GM12891 (cell line): ENCODE measurements around the gene MFAP2.

Source experiments
- DNase-seq: peaks from one replicate; pipeline ENCODE4 v3.0.0; 2011; ENCODE audit warnings: low spot score; ENCODE audit not compliant: insufficient read length
- FAIRE-seq: peaks from 2 replicates; lab custom pipeline; 2011; peaks lifted over from hg19 to GRCh38; lab: Jason Lieb, UNC
- PAX5 ChIP-seq: IDR thresholded peaks from 2 replicates; pipeline ENCODE4 v1.6.1; 2011; ENCODE audit warnings: low read length, moderate library complexity, mild to moderate bottlenecking; ENCODE audit not compliant: insufficient read depth, severe bottlenecking
- POLR2A ChIP-seq: IDR thresholded peaks from 2 replicates; pipeline ENCODE4 v1.6.1; 2011; ENCODE audit warnings: low read depth, low read length, control low read depth
- POLR2AphosphoS5 ChIP-seq: IDR thresholded peaks from 2 replicates; pipeline ENCODE4 v1.6.1; 2011; ENCODE audit warnings: low read depth, low read length, control low read depth
- POU2F2 ChIP-seq: IDR thresholded peaks from 2 replicates; pipeline ENCODE4 v1.6.1; 2011; ENCODE audit warnings: low read depth, mild to moderate bottlenecking, control low read depth, low read length, moderate library complexity
- SPI1 ChIP-seq: IDR thresholded peaks from 2 replicates; pipeline ENCODE4 v1.6.1; 2011; ENCODE audit warnings: low read depth, low read length, control low read depth
- TAF1 ChIP-seq: IDR thresholded peaks from 2 replicates; pipeline ENCODE4 v1.6.1; 2011; ENCODE audit warnings: low read depth, low read length, control low read depth

The MFAP2 gene

GRCh38 chr1:16972189-16972895, 8.1 kb downstream of the MFAP2 start:
- TF ChIP-seq POLR2A (no peak), TAF1 (no peak)
- FAIRE-seq (no peak), DNase-seq (no peak)

- TF ChIP-seq PAX5, result no peak
- no peak for TF ChIP-seq TAF1
- no peak for TF ChIP-seq POLR2A
- no peak for TF ChIP-seq SPI1
- TF ChIP-seq POU2F2, result no peak
- TF ChIP-seq POLR2AphosphoS5, result no peak
- no peak for DNase-seq
- FAIRE-seq, result no peak
These were observed 8.9 kb downstream of the MFAP2 start for GRCh38 chr1:16971341-16972188.

- TF ChIP-seq TAF1 (no peak), POLR2AphosphoS5 (no peak), POLR2A (no peak), POU2F2 (no peak), PAX5 (no peak), SPI1 (no peak)
- DNase-seq, result no peak
- no peak for FAIRE-seq
These were observed 10.1 kb downstream of the MFAP2 start for GRCh38 chr1:16970132-16970910.

GRCh38 chr1:16969651-16970050, 10.8 kb downstream of the MFAP2 start:
- TF ChIP-seq POLR2A, result no peak
- no peak for TF ChIP-seq POU2F2
- no peak for TF ChIP-seq POLR2AphosphoS5
- no peak for TF ChIP-seq SPI1
- no peak for TF ChIP-seq TAF1
- TF ChIP-seq PAX5, result no peak
- FAIRE-seq, result no peak
- DNase-seq, result no peak

GRCh38 chr1:16969057-16969611, 11.3 kb downstream of the MFAP2 start:
- FAIRE-seq, result no peak
- no peak for DNase-seq
- TF ChIP-seq TAF1 (no peak), POU2F2 (no peak), POLR2AphosphoS5 (no peak), POLR2A (no peak), PAX5 (no peak), SPI1 (no peak)

GRCh38 chr1:16968372-16968771, 12.0 kb downstream of the MFAP2 start:
- FAIRE-seq, result no peak
- DNase-seq, result no peak
- TF ChIP-seq SPI1 (no peak), POLR2AphosphoS5 (no peak), TAF1 (no peak), POU2F2 (no peak), POLR2A (no peak), PAX5 (no peak)

- TF ChIP-seq SPI1, result no peak
- TF ChIP-seq POLR2AphosphoS5, result no peak
- TF ChIP-seq POU2F2, result no peak
- TF ChIP-seq PAX5, result no peak
- TF ChIP-seq POLR2A, result no peak
- no peak for TF ChIP-seq TAF1
- DNase-seq, result no peak
These were observed 12.5 kb downstream of the MFAP2 start for GRCh38 chr1:16967962-16968361.

GRCh38 chr1:16967095-16967575, 13.3 kb downstream of the MFAP2 start:
- DNase-seq, result no peak
- no peak for FAIRE-seq

More at GRCh38 chr1:16967962-16968361, 12.5 kb downstream of the MFAP2 start:
- FAIRE-seq, result no peak

GRCh38 chr1:16966282-16966681, 14.1 kb downstream of the MFAP2 start:
- DNase-seq, result no peak
- TF ChIP-seq POU2F2 (no peak), SPI1 (no peak), PAX5 (no peak), POLR2A (no peak), POLR2AphosphoS5 (no peak), TAF1 (no peak)
- FAIRE-seq, result no peak

More at GRCh38 chr1:16967095-16967575, 13.3 kb downstream of the MFAP2 start:
- TF ChIP-seq POLR2A, result no peak
- no peak for TF ChIP-seq TAF1
- no peak for TF ChIP-seq POU2F2
- no peak for TF ChIP-seq SPI1
- TF ChIP-seq POLR2AphosphoS5, result no peak
- no peak for TF ChIP-seq PAX5
